Activated CD4-positive, alpha-beta T cell treated with anti-CD3 and anti-CD28 coated beads, Interleukin-2, amount 50 U/mL, for 16 hours (primary cell): Measurements from ENCODE around the gene PRRC2C.
A peak's percentile ranks its signal among the peaks of the same experiment; 100 is the strongest.
"Not testable (repeated sequence)": the region's sequence is repeated elsewhere in the genome, so short reads cannot be mapped to it uniquely, and the experiment has no call there.

ENCODE experiments used
- DNase-seq: peaks from one replicate; pipeline ENCODE4 v3.0.0-alpha.2; 2020

Gene PRRC2C

DNA sequence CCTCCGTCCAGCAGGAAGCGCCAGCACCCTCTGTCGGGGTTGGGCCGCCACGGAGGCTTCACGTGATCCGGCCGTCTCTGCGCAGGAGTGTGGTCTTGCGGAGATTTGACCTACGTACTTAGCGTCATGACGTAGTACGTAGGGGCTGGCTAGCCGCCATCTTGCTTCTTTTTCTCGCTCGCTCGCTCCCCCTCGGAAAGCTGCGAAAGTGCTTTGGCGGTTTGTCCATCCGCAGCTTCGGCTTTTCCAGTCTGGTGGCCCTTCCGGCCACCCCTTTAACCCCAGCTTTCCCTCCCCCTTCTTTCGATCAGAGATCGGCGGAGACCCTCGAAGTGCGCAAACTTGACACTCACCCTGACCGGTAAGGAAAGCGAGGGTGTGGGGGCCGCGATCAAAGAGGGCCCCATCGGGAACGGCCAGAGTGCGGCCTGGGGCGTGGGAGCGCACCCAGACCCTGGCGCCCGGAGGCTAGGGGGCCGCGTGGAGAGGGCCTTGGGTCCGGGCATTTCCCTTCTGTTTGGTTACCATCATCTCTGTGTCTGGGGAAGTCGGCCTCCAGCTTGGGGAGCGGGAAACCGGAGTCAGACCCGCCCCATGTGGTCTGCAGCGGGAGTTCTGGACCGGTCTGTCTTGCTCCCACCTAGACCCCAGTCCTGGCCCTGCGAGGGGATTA is at the start of gene PRRC2C:
PRRC2C (plus strand) TSS at position 156 of the 673 bp plus-strand sequence. CDS start 26,559 bp downstream, outside the sequence.
- peak; percentile 96 for DNase-seq

DNA sequence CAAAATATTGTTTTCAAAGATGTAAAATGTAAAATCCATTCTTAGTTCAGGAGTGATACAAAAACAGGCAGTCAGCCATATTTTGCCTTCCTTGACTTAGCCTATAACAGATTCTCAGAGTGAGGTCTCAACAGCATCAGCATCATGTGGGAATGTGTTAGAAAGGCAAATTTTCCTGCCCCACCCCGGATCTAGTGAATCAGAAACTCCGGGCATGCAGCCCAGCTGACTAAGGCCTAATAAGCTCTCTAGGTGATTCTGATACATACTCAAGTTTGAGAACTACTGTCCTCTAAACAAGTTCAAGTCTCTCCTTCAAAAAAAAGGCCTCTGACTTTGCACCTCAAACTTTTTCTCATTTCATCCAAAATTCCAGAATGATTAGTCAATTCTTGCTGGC is 46.9 kb upstream of the PRRC2C start:
- DNase-seq, result no peak

DNA sequence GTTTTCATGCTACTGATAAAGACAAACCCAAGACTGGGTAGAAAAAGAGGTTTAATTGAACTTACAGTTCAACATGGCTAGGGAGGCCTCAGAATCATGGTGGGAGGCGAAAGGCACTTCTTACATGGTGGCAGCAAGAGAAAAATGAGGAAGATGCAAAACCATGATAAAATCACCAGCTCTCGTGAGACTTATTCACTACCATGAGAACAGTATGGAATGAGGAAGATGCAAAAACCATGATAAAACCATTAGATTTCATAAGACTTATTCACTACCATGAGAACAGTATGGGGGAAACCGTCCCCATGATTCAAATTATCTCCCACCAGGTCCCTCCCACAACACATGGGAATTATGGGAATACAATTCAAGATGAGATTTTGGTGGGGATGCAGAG is 45.1 kb upstream of the PRRC2C start:
- DNase-seq, result not testable (repeated sequence)

DNA sequence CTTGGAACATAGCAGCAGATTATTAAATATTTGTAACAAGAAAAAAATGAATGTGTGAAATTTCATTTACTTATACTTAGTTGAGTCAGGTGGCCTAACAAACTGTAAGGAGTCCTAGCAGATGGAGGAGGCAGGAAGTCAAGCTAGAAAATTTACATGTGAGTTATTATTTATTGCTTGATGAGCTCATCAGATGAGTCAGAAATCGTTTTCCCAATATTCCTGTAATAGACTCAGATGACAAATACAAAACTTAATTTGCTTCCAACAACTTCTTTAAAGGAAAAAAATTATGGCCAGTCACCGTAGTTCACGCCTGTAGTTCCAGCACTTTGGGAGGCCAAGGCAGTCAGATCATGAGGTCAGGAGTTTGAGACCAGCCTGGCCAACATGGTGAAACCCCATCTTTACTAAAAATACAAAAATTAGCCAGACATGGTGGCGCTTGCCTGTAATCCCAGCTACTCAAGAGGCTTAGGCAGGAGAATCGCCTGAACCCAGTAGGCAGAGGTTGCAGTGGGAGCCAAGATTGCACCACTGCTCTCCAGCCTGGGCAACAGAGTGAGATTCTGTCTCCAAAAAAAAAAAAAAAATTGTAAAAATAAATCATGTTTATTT is 43.9 kb upstream of the PRRC2C start:
- not testable (repeated sequence) for DNase-seq

DNA sequence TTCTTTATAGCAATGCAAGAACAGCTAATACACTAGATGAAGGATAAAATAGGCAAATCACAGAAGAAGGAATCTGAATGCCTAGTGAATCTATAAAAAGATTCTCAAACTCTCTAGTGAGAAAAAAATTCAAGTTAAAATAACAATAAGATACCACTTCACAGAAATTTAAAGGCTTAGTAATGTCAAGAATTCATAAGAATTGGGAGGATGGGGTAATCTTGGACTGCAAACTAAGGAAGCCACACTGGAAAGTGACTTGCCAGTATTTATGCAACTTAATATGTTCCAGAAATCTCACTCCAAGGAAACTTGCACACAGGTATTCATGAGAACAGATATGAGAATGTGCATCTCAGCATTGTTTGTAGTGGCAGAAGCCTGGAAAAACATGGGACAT is 38.9 kb upstream of the PRRC2C start:
- DNase-seq, result no peak

DNA sequence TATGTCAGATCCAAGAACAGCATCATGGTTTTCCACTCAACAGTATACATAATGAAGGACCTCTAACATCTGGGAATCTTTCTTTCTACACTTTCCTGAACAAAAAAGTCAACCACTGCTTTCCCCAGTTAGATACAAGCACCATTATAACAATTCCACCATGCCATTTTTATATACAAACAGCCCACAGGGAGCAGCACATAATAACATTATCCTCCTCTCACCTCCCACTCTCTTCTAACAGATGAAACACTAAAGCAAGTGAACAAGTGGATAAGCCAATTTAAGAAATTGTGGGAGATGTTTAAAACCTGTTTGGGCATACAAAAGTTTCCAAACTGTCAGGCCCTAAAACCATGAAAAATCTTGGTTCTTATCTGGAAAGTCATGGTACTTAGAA is 29.4 kb upstream of the PRRC2C start:
- DNase-seq, result no peak

DNA sequence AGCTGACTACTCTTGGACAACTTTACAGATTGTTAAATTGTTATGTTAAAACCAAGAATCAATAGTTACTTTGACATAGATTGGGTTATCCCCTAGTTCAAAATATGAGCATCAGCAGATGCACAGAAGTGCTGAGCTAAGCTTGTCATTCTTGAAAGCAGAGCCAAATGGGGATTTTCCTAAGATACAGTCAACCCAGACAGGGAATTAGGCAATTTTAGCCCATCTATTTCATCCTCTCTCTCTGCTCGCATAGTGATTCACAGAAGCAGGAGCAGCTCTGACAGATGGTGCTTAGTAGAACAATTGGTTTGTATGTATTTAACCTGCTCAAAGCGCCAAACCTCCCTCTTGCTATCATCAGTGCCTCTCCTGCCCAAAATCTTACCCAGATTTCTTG is 27.9 kb upstream of the PRRC2C start:
- no peak for DNase-seq

DNA sequence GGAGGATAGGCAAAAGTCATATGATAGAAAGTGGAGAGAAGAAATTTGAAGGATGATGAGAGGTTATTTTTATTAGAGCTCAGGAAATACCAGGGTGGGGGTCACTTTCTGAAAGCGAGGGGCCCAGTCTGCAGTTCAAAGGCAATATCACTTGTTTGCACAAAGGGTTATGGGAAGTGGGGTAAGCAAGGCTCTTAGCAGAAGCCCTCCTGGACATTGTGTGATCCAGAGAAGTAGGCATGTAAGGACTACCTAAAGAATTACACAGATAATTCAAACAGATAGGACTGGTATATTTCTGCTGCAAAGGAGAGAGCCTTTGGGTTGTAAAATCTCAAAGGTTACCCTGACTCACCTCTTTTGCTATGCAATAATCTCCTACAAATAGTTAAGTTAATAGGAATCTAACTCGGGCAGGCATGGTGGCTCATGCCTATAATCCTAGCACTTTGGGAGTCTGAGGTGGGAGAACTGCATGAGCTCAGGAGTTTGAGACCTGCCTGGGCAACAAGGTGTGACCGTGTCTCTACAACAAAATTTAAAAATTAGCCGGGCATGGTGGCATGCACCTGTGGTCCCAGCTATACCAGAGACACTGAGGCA is 25.2 kb upstream of the PRRC2C start:
- DNase-seq, result no peak

DNA sequence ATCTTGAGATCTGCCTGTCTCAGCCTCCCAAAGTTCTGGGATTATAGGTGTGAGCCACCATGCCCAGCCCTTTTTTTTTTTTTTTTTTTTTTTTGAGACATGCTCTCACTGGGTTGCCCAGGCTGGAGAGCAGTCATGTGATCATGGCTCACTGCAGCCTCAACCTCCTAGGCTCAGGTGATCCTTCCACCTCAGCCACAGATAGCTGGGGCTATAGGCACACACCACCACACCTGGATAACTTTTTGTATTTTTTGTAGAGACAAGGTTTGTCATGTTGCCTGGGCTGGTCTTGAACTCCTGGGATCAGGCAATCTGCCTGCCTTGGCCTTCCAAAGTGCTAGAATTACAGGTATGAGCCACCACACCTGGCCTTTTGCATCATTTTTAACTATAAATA is 17.7 kb upstream of the PRRC2C start:
- DNase-seq, result no peak

DNA sequence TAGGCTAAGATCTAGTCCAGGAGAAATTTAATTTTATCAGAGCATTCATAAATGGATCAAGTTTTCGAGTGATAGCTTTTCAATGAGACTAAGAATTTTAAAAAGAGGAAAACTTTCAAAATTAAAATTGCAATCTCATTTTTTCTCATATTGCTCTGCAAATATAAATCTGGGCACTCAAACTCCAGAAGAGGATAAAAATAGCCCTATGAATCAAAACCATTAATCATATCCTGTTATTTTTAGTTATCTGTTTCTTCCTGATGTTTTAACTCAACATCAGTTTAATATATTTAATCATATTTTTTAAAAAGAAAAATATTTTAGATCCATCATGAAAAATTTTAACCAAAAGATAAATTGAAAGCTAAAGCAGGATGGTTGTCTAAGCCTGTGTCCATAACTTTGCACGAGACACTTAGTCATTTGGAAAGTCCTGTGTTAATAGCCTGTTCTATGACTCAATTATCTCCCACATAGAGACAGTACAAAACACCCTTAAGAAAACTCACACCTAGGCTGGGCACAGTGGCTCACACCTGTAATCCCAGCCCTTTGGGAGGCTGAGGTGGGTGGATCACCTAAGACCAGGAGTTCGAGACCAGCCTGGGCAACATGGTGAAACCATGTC is 17.1 kb upstream of the PRRC2C start:
- DNase-seq, result peak; percentile 37

DNA sequence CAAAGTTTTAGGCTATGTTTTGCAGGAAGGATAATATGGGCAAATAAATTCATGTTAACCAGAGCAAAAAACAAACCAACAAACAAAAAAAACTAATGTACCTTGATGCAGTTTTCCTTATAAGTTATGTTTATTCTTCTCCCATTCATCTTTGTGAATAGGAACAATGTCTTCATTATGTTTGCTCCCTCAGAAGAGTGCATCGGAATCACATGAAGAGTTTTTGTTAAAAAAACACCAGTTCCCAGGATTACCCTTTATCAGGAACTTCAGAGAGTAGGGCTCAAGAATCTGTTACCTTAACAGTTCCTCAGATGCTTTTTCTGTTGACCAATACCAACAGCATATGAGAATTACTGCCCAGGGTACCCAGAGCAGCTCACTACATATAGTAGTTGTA is 14.6 kb upstream of the PRRC2C start:
- no peak for DNase-seq

DNA sequence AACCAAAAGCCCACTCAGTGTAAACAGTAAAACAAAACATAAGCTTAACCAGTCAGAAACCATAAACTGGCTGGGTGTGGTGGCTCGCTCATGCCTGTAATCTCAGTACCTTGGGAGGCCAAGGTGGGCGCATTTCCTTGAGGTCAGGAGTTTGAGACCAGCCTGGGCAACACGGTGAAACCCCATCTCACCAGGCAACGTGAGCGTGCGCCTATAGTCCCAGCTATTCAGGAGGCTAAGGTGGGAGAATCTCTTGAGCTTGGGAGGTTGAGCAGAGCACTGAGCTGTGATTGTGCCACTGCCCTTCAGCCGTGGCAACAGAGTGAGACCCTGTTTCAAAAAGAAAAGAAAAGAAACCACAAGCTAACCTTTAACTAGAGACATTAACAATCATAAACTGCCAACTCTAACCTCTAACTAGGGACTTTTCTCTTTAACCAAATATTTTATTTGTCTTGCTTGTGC is 13.1 kb upstream of the PRRC2C start:
- no peak for DNase-seq

DNA sequence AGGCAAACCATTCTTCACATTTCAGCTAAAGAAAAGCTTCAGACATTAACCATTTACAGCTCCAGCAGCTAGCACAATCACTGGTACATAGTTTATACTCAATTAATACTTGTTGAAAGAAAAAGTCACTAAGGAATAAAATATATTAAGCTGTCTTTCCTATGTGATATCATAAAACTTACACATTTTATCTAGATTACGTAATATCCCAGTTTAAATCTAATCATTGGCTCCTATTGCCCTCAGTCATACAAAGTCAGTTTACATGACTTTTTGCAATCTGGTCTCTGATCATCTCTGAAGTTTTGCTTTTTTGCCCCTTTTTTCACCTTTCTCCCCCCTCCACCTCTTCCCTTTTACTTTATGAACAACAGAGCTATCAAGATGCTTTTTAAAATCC is 8.5 kb upstream of the PRRC2C start:
- DNase-seq, result no peak

DNA sequence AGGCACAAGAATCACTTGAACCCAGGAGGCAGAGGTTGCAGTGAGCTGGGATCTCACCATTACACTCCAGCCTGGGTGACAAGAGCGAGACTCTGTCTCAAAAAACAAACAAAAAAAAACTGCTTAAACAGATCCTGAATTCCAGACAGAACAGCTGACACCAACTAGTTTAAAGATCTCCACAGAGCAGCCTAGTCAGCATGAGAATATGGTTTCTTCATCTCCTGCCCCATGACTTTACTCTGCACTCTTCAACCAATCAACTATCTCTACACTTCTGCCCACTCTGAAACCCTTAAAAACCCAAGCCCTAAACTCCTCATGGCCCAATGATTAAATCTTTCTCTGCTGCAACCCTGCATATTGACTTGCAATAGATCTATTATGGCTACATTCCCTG is 7.5 kb upstream of the PRRC2C start:
- DNase-seq, result no peak

DNA sequence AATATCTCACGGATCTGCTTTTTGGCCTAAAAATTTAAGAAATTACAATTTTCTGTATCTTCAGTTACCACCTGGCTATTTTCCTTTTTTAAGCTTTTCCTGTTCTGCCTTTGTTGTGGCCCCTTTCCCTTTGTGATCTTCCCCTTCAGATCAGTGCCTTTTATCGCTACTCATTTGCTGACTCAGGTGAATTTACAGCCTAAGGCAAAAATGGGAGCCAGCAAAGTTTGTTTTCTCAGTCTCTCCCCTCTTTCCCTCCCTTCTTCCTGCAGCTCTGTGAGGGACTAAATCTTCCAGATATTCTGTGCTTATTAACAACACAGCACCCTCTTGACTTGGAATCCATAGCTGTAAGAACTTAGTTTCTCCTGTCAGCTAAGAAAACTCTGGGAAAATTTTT is 5.3 kb upstream of the PRRC2C start:
- DNase-seq, result no peak

DNA sequence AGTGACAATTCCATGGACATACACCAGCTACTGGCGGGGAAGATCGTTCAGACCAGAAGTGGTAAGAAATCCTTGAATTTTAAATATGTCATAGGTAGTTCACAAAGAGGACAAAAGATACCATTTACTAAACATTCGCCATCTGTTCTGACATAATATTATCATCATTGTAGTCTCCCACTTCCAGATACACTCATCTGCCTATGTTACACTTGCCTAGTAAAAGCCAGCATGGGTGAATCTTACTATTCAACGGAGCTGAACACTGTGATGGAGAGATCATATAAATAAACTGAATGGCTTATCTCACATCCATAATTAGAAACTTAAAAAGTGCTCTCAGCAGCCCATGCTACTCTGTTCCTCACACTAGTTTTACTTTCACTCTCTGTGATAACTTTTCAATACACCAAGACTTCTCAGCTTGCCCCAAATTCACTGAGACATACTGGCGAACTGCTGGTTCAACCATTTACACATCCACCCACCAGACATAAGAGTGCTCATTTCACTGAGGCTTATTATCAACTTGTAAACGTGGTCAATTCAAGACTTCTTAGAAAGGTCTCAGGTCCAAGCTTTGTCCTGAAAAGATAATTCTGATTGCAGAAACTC is 463 bp upstream of the PRRC2C start:
- DNase-seq, result no peak

DNA sequence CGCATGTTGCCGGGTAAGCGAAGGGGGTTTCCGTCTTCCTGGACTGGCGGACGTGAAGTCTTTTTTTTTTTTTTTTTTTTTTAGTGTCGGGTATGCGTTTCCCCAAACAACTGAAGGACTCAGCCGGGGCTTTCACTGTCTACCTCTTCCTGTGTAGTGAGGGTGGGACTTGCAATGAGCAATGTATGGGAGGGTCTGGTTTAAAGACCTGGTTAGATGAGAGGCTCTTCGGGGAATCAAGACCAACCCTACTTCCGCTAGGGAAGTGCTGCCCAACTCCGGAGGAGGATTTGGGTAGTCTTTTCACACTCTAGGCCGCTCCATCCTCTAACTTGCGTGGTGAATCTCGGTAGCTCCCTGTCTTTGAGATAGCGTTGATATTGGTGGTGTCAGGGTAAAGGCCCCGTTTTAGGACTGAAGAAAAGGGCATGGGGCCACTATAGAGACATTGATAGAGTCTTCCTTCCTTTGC is 754 bp downstream of the PRRC2C start:
- peak; percentile 85 for DNase-seq

DNA sequence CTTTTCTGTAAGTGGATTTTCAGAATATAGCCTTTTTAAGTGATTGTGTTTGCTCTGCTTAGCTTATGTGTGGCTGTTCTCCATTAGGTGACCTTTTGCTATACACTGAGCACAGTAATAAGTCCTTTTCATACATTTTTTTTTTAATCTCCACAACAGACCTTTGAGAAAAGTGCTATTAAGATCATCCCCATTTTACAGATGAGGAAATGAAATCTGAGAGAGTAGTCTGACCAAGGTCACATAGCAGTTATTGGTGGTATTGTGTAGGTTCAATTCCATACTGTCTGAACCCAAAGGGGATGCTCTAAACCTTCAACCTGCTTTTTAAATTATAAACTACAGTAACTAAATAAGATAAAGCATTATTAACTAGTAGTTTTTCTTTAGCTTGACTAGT is 1.7 kb downstream of the PRRC2C start:
- no peak for DNase-seq

DNA sequence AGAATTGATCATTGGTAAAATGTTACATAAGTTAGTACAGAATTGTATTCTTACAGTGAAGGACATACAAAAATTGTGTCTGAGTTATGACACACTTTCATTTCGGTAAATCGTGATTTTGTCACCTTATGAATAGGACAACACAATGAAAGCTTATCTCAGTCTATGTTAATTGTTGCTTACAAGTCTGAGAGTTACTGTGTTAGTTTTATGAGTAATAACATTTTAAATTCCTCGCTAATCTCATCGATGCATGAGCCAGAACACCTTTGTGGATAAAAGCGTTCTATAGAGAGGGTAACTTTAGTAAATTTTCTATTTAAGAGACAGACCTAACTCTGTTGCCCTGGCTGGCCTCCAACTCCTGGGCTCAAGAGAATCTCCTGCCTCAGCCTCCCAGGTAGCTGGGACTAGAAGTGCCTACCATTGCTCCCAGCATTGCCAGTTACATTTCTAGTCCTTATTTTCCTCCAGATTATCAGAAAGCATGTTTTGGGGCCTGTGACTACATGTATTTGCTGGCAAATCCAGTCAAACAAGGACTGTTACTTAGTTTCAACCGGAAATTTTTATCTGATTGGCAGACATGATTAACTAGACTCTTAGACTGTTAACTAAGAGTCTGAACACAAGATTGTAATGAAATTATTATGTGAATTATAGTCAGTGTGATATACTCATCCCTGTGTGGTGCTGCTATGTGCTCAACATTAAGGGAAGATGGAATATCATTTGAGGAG is 3.0 kb downstream of the PRRC2C start:
- DNase-seq, result peak; percentile 15

DNA sequence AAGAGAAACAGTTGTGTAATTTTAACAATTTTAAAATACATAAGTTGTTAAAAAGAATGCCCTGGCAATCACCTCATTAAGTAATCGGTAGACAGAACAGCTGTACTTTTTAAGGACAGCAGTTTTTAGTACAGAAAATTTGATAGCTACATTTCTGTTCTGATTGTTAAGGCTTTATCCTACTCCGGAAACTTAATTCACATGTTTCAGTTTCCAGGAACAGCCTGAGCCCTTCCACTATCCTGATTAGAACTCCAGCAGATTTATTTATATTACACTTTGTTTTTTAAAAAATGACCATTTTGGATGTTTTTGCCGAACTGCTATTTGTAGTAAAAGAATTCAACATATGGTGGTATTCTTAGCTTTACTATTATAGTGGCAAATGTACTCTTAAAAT is 8.7 kb downstream of the PRRC2C start:
- DNase-seq, result no peak

DNA sequence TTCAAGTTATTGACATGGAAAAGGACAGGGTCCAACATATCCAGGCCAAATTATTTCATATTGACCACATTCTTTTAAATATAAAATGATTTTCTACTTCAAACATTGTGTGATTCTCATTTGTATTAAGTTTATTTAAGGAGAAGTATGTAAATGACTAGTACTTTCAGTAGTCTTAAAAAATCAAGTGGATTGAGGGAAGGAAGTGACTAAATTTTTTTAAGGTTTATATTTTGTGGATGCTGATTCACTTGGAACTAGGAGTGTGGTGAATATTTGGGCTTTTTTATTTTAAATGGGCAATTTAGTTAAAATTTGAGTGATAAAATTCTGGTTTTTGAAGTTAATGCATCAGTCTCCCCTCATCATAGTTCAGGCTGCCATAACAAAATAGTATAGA is 10.1 kb downstream of the PRRC2C start:
- no peak for DNase-seq

DNA sequence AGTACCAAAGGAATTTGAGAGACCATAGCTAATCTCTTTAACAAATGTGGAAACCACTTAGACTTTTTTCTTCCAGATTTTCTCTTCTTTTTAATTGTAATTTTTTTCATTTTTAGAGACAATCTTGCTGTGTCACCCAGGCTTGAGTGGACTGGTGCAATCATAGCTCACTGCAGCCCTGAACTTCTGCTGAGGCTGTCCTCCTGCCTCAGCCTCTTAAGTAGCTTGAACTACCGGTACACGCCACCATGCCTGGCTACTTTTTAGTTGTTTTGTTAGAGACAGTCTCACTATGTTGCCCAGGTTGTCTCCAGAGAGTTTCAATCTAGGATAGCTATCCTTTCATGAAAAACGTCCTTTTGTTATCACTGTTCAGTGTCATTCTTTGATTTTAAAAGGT is 15.0 kb downstream of the PRRC2C start:
- no peak for DNase-seq

DNA sequence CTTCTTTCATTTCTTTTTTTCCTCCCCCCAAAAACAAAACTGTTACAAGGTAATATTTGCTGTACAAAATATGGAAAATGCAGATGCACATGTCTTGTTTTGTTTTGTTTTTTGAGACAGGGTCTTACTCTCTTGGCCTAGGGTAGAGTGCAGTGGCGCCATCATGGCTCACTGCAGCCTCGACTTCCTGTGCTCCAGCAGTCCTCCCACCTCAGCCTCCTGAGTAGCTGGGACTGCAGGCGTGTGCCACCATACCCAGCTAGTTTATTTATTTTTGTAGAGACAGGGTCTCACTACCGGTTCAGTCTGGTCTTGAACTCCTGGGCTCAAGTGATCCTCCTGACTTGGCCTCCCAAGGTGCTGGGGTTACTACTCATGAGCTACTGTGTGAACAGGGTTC is 15.5 kb downstream of the PRRC2C start:
- no peak for DNase-seq
